ENCODE measurements around the gene IGHMBP2. TPM values are rescaled to one million over a fixed set of nuclear protein-coding genes. Genes with fewer than 3 reads are reported as not detected.

IGHMBP2 gene
- total RNA-seq, 1 experiment from 2014 or later, result 19.3 TPM

DNA sequence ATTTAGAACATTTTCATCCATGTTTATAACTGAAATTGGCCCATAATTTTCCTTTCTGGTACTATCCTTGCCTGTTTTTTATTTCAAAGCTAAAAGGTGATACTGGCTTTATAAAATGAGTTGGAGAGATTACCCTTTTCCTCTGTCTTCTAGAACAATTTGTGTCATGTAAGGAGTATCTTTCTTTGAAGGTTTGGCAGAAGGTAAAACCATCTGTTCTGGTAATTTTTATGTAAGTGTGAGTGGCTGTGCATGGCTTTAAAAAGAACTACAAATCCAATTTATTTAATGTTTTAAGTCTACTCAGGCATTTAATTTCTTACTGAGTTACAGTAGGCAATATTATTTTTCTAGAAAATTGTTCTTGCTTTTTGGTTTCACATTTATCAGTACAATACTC, 84.8 kb downstream of the IGHMBP2 start:
- intact Hi-C loops (cut with micrococcal nuclease), result no loop called here
- CTCF ChIA-PET, result no interaction called here
- H4K20me1 ChIP-seq (ENCODE audit: insufficient read depth), result no peaks in the 10 kb centered on the region

More for the DNA sequence above, 84.8 kb downstream of the IGHMBP2 start:
- ChIA-PET RAD21 (ENCODE audit: low non-redundant PET in 1 of 2, low total read pairs in 2 of 2, uncharacterized antibody in 2 of 2, unreplicated experiment in 2 of 2) (no interaction called here), POLR2A (no interaction called here)
- Histone ChIP-seq H3K27me3 (ENCODE audit: insufficient read depth, low read length) (no peaks in the 10 kb centered on the region), H3K4me1 (ENCODE audit: control insufficient read depth in 1 of 2, insufficient read depth in 2 of 2, low read length in 2 of 2) (no peaks in the 10 kb centered on the region), H3K4me2 (ENCODE audit: low read length) (no peak overlapping the region), H3K9me2 (ENCODE audit: insufficient read depth) (no peaks in the 10 kb centered on the region), H3K9ac (ENCODE audit: low read length) (no peak overlapping the region), H3K36me3 (ENCODE audit: control insufficient read depth in 1 of 2, insufficient read depth in 2 of 2, low read length in 2 of 2) (no peaks in the 10 kb centered on the region), H2AFZ (ENCODE audit: low read depth, low read length, poor library complexity, severe bottlenecking) (no peak overlapping the region), H3K9me3 (ENCODE audit: control insufficient read depth in 1 of 2, insufficient read depth in 1 of 2, low read depth in 1 of 2, low read length in 2 of 2) (no peaks in the 10 kb centered on the region; a peak in 2 of 4 replicates), H3K4me3 (replicated peaks in 1 of 2; ENCODE audit: low read depth in 1 of 2, low read length in 2 of 2) (no peak overlapping the region), H3K79me2 (ENCODE audit: insufficient read depth, low read length) (no peaks in the 10 kb centered on the region), H3K27ac (ENCODE audit: low read depth, low read length) (no peak overlapping the region)
- no peak for DNase-seq (ENCODE audit: low read depth, low spot score)
- BruUV-seq (replicated peaks), result no TSS peak
- no peak for ATAC-seq
- TF ChIP-seq POLR2AphosphoS5 (IDR thresholded peaks at IDR 0.05; ENCODE audit: low read depth, low read length), result no peak
- TF ChIP-seq ZBTB33 (IDR thresholded peaks at IDR 0.05; ENCODE audit: extremely low read depth, insufficient replicate concordance, low read length), result no peak
- no peak for TF ChIP-seq ZFX (IDR thresholded peaks at IDR 0.05)
- TF ChIP-seq REST (IDR thresholded peaks at IDR 0.05; ENCODE audit: low read depth), result no peak
- no peak for TF ChIP-seq RAD21 (IDR thresholded peaks at IDR 0.05; ENCODE audit: low read depth)
- TF ChIP-seq CBX3 (IDR thresholded peaks at IDR 0.05; ENCODE audit: low read depth), result no peak
- no peak for TF ChIP-seq ATF3 (IDR thresholded peaks at IDR 0.05)
- TF ChIP-seq JUND (IDR thresholded peaks at IDR 0.05), result no peak

Other genes starting within 250 kb of the IGHMBP2 start
- gene GAL, start 219.3 kb upstream of the IGHMBP2 start, total RNA-seq (2021; ENCODE audit: unreplicated experiment), result 83.1 TPM
- gene TESMIN, start 152.4 kb upstream of the IGHMBP2 start, total RNA-seq (2021; ENCODE audit: unreplicated experiment), result 24.8 TPM
- gene CPT1A, start 62.0 kb upstream of the IGHMBP2 start, total RNA-seq (2021; ENCODE audit: unreplicated experiment), result 54.4 TPM
- 90.2 TPM for gene MRPL21, start 59 bp upstream of the IGHMBP2 start, total RNA-seq (2021; ENCODE audit: unreplicated experiment)
- gene MRGPRD, start 77.1 kb downstream of the IGHMBP2 start, total RNA-seq (2021; ENCODE audit: unreplicated experiment), result not detected
- 0.76 TPM for gene MRGPRF, start 109.4 kb downstream of the IGHMBP2 start, total RNA-seq (2021; ENCODE audit: unreplicated experiment)
- 15.2 TPM for gene TPCN2, start 145.0 kb downstream of the IGHMBP2 start, total RNA-seq (2021; ENCODE audit: unreplicated experiment)

All from HCT116 (cell line).